ENCODE measurements around the gene SRM.
"Not testable (repeated sequence)": the region's sequence is repeated elsewhere in the genome, so short reads cannot be mapped to it uniquely, and the experiment has no call there.

The SRM gene

DNA sequence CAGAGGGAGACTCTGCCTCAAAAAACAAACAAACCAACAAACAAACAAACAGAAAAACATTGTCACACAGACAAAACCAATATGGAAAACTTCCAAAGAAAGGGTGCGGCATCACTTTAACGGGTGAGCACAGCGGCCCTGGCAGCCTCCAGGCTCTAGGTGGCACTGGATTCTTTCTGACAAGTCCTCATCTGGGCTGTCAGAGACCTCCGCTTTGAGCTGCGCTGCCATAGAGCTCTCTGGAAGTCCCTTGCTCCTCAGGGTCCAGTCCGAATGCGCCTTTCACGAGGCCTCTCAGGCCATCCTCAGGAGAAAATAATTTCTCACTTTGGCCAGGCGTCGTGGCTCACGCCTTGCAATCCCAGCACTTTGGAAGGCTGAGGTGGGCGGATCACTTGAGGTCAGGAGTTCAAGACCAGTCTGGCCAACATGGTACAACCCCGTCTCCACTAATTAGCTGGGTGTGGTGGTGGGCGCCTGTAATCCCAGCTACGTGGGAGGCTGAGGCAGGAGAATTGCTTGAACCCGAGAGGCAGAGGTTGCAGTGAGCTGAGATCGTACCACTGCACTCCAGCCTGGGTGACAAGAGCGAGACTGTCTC, 4.2 kb upstream of the SRM start:
- DNase-seq: not testable (repeated sequence)

DNA sequence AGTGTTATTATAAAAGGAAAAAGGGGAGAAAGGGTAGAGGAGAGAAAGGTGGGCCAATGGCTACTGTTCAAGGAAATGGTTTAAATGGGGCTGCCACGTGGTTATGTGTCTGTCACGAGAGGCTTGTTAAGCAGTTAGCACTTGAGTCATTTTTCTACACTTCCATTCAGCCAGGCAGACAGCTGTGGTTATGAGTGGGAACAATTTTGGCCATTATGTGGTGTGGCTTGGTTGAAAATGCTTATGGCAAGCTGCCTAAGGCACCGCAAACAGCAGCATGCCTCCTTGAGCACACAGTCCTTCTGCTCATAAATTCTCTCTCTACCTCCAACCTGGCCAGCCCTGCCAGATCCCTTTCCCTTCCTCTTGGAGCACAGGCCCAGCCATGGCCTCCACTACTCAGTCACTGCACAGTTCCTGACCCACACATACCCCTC, 3.2 kb upstream of the SRM start:
- DNase-seq: peak in 1 of 2 experiments; percentile 51

DNA sequence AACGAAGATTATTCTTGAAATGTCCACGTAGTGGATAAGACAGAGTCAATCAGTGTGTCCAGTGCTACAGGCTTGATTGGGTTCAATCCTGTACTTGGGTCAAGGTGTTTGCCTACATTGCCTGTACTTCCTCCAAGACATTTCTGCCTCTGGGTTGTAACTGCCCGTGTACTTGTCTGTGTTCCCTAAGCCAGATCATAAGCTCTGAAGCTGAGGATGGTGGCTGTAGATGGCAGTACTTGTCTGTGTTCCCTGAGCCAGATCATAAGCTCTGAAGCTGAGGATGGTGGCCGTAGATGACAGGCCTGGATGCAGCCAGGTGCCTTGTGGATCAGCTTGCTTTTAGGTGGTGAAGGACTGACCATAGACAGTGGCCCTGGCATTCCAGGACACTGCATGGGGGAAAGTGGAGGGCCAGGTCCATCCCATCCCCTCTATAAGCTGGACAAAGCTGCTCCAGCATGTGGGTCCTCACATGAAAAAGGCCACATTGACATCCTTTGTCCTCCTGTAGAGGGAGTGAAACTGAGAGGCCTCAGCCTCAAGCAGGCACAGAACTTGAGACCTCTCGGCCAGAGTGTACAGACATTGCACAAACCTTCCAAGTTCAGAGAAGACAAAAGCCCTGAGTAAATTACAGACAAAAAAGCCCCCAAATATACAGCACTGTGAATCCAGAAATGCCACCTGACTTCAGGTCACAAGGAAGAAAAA, 2.0 kb upstream of the SRM start:
- no peak for DNase-seq

DNA sequence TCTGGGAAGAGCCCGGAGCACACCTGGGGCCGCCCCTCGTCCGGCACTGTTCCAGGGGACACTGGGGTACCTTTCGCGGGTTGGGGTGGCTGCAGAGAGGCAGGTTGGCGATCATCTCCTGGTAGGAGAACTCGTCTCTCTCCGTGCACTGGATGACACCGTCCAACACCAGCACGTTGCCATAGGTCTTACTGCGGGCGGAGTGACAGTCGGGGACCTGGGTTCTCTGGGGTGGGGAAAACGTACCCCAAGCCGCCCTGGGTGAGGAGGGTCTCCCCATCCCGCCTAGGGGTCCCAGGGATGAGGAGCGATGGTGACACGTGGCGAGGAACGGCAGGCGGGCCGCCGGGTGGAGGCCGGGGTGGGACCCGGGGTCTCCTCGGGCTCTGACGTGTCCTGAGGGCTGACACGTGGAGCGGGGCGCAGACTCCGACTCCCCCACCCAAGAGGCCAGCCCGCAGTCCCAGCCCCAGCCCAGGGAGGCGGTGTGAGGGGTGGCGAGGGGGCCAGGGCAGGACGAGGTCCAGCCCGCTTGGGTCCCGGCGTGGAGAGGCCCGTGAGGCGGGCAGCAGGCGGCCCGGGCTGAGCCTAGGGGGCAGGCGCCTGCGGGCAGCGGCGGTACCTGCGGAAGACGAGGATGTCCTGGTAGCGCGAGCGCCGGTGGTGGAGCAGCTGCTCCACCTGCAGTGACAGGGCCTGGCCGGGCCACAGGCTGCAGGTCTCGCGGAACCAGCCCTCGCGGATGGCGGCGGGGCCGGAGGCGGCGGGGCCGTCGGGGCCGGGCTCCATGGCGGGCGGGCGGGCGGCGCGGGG, 457 bp downstream of the SRM start:
- peak in 1 of 2 experiments; percentile 46 for DNase-seq

DNA sequence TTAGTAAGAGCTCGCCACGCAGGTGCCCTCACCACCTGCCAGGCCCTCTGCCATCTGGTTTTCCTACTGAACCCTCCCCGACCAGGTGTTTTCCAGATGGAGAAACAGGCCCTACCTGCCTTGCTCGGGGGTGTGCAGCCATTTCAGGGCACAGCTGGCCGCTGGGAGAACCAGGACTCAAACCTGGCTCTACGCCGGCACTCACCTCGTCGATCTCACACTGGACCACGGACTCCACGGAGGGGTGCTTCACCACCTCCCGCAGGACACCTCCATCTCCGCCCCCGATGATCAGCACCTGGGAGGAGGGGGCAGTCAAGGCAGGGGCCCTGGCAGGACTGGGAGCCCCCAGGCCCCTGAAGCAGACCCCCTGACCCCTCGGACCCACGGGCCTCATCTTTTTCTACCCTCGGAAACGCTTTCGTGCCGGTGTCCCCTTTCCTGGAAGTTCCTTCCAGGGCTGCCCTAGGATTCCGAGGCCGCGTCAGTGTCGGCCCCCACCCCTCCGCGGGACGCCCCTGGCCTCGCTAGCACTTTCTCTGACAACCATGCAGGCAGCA, 1.1 kb downstream of the SRM start:
- peak; percentile 48 to 76 for DNase-seq

DNA sequence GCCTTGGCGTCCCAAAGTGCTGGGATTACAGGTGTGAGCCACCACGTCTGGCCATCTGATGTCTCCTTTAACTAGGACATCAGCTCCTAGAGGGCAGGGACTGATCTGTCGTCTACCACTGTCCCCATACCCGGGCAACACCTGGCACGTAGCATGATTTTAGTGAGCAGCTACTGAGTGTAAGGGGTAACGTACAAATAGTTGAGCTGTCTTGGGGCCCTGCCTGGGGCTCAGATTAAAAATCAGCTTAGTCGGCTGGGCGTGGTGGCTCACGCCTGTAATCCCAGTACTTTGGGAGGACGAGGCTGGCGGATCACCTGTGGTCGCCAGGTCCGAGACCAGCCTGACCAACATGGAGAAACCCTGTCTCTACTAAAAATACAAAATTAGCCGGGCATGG, 1.8 kb downstream of the SRM start:
- no peak for DNase-seq

DNA sequence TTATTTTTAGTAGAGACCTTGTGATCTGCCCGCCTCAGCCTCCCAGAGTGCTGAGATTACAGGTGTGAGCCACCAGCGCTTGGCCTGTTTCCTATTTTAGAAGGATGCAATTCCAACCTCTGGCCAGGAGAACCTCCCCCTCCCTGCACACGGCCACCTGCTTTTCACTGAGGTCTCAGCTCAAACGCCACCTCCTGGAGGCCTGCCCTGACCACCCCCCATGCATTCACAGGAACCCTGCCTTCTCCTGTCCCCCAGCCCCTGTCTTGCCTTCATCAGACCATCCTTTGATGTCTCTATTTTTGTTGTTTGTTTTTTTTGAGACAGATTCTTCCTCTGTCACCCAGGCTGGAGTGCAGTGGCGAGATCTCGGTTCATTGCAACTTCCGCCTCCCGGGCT, 2.3 kb downstream of the SRM start:
- peak in 1 of 2 experiments; percentile 29 for DNase-seq

DNA sequence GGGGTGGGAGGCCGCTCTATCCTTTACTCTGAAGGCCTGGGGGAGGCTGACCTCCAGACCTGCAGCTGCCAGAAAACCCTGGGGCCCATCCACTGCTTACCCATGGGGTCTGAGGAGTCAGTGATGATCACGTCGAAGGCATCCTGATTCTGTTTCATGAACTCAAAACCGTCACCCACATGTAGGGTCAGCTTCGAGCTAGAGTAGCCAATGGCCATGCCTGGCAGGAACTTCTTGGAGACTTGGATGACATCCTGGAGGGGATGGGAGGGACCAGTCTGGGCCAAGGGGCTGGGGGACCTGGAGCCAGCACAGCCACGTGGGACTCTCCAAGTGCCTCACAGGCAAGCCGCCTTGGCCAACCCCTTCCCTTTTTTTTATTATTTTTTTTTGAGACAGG, 3.3 kb downstream of the SRM start:
- no peak for DNase-seq

DNA sequence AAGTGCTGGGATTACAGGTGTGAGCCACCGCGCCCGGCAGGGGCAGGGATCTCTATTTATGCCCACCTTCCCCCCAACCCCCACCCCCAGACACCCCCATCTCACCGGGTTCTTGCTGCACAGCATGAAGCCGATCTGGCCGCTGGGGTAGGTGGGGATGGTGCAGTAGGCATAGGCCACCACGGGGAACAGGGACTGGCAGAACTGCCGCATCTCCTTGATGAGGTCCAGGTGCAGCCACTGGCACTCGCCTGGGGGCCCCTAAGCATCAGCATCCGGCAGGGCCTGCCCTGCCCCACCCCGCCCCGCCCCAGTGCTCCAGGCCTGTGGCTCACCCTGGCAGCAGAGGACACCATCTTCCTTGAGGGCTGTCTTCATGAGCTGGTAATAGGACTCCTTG, 4.1 kb downstream of the SRM start:
- no peak for DNase-seq

DNA sequence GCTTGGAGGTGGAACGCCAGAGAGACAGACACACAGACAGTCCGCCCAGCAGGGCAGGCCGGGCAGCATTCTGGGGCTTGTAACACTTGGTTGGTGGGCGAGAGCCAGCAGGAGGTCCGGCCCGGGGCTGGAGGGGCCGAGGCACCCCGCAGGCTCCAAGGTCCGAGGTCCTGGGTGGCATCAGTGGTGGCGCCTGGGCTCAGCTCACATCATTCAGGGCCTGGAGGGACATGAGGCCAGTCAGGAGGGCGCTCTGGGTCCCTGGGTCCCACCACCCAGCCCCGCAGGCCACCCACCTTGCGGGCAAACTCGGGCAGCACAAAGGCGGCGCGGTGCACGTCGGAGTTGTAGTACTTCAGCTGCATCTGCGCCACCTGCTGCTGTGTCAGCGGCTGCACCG, 5.2 kb downstream of the SRM start:
- no peak for DNase-seq

DNA sequence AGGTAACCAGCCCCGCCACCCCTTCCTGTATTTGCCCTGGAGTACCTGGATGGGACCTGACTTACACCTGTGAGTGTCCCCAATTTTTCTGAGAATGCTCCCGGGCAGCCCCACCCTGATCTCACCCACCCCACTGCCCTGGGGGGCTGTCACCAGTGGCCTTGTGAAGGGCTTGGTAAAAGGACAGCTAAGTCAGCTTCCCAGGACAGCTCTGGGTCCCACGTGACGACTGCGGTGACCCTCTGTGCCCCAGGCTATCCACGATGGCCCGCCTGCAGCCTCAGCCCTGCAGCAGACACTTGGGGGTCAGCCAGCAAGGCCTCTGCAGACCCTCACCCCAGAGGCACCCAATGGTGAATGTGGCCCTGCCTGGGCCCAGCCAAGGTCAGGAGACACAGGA, 5.6 kb downstream of the SRM start:
- no peak for DNase-seq

DNA sequence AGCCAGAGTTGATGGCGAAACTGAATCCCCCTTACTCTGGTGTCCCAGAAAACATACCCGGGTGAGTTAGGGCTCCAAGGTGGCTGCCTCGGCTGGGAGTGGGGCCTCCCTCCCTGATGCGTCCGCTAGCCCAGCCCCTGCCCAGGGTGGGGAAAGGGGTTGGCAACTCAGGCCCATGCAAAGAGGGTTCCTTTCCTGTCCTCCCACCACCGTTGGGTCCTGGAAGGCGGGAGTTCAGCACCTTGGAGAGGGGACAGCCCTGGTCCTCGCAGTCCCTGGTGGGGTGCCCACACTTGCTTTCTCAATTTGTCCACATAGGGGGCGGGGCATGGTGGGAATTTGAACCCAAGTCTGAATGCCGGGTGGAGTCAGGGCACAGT, 6.1 kb downstream of the SRM start:
- DNase-seq: no peak

DNA sequence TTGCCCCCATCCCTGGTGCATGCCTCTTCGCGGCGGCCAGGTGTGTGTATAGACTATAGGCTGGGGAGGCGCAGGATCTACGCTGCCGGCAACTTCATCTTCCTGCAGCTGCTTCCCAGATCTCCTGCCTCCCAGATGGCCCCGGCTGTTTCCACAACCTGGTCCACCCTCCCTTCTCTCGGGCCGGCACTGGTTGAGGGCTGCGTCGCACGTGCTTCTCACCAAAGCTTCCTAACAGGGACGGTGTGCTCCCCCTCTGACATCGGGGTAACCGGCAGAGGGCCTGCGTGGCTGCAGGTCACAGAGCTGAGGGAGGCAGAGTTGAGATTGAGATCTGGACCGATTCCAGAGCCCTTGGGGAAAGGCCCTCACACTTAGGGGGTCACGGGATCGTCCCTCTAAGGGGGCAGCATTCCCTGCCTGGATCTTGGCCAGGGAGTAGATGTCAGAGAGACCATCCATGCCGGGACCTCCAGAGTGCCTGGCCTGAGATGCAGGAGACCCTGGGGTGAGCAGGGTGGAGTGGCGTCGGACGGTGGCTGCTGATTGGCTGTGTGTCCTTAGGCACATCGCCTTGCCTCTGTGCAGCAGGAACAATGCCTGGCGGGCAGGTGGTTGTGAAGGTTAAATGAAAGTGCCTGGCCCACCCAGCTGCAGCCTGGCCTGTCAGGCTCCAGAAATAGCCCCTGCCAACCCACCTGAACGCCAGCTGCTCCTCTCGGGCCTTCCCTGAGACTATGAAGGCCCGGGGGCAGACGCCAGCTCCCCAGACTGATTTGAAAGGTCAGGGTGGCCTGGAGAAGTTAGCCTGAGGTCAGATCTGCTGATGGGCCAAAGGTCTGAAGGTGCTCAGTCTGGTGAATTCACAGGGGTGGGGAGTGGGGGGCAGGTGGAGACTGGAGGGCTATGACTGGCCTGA, 6.7 kb downstream of the SRM start:
- DNase-seq: peak in 1 of 2 experiments; percentile 48

DNA sequence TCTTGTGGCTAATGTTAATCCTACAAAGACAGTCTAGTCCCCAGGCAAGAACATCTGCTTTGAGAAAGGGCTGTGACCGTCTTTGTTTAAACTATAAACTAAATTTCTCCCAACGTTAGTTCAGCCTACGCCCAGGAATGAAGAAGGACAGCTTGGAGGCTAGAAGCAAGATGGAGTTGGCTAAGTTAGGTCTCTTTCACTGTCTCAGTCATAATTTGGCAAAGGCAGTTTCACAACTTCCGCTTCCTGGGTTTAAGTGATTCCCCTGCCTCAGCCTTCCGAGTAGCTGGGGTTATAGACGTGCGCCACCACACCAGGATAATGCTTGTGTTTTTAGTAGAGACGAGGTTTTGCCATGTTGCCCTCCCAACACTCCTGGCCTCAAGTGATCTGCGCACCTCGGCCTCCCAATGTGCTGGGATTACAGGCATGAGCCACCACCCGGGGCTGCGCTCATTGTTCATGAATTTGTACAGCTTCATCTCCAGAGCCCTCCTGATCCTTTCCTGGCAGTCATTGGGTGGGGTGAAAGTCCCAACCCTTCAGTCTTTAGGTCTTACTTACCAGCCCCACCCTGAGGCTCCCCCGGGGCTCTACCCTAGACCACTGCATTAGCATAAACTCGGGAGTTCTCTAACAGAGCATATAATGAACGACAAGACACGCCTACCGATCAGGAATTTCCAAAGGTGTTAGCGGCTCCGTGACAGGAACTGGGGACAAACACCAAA, 7.9 kb downstream of the SRM start:
- DNase-seq: no peak

DNA sequence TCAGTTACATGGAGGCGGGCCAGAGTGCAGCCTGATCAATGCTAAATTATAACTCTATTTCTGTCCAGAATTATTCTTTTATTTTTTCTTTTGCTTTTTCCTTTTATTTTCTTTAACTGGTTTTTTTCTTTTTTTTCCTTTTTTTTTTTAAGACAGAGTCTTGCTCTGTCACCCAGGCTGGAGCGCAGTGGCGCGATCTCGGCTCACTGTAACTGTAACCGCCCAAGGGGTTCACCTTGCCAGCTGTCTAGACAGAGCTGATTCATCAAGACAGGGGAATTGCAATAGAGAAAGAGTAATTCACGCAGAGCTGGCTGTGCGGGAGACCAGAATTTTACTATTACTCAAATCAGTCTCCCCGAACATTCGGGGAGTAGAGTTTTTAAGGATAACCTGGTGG, 8.7 kb downstream of the SRM start:
- DNase-seq: not testable (repeated sequence)

DNA sequence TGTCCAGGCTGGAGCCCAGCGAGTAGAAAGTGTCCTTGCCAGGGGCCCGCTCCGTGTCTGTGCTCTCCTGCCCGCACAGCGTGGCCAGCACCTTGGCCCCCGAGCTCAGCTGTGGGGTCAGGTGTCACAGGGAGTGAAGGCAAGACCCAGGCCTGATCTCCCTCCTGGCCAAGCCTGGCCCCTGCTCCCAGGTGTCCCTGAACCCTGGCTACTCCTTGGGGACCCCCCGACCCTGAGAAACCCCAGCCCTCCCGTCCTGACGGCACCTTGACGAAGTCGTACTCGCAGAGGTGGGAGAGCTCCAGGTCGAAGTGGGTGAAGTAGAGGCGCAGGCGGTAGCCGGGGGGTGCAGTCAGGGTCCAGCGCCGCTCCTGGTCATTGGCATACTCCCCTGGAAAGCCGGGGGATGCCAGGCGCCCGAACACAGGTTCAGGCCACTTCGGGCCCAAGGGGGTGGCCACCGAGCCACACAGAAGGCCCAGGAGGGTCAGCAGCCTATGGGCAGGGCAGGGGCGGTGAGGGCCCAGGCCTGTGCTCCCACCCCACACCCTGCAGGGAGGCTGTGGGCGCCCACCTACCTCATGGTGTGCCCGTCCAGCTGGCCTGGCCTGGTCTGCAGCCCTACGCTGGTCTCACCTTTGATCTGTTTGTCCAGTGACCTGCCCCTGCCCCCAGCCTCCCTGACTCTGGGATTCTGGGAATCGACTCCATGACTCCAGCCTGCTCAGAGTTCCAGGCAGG, 13.0 kb downstream of the SRM start, which contains the start of gene MASP2:
MASP2 (minus strand) TSS at position 615 of the 741 bp plus-strand sequence; CDS start at position 583, 32 bp downstream.
- DNase-seq: no peak

DNA sequence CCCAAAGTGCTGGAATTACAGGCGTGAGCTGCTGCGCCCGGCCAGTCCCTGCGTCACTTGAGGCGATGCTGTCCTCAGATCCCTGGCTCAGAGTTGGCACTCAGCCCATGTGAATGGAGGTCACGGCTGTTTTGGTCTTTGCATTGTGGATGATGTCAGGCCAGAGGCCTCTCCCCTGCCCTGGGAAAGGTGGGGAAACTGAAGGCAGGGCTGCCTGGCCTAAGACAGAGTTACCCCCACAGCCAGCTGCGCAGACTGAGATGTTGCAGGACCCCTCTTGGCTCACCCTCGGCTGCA, 13.6 kb downstream of the SRM start:
- DNase-seq: no peak

DNA sequence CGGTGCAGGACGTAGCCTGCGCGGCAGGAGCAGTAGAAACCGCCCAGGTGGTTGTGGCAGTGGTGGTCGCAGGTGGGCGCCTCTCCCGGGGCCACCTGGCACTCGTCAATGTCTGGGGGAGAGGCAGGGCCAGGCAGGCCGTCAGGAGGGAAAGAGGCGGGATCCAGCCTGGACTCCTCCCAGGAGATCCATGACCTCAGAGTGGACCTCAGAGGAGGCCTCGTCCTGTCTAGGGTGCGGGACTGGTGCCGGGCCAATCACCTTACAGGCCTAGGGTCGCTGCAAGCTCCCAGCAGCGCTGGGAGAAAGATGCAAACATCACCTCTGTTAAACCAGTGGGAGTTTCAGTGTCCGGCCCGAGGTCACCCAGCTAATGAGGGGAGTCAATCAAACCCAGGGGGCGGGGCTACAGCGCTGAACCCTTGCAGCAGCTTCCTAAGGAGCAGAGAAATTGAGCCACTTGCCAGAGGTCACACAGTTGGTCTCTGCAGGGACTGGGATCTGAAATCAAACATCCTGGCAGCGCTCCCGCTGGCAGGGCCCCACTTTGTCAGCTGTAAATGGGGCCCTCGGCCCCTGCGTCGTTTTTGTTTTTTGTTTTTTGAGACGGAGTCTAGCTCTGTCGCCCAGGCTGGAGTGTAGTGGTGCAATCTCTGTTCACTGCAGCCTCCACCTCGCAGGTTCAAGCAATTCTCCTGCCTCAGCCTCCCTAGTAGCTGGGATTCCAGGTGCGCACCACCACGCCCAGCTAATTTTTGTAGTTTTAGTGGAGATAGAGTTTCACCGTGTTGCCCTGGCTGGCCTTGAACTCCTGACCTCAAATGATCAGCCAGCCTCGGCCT, 14.2 kb downstream of the SRM start:
- no peak for DNase-seq

DNA sequence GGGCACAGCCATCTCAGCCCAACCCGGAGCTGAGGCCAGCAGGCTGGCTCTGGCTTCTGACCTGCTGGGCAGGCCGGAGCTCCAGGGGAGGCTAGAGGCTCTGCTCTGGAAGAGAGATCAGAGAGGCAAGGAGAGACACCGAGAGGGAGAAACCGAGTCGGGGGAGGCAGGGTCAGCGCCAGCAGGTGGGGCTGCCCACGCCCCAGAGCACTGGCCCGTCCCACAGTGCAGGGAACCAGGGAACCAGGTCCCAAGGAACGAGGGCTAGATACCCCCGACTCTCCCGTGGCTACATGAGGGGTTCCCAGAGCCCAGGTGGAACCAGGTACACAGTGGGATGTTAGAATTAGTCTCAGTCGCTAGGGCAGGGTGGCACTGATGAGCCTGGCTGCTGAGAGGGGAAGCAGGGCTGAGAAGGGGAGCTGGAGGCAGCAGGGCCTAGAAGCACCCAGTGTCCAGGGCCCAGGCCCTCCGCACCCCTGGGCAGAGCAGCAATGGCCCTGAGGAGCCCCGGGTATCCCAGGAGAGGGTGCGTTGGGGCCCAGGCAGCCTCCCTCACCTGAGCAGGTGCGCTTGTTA, 14.9 kb downstream of the SRM start:
- no peak for DNase-seq
